RKO (cell line): ENCODE data around the gene ARHGEF7.
"Not testable (repeated sequence)": the region's sequence is repeated elsewhere in the genome, so short reads cannot be mapped to it uniquely, and the experiment has no call there.

ENCODE experiments used
- DNase-seq: peaks from one replicate; pipeline ENCODE4 v3.0.0-alpha.2; 2016; ENCODE audit warnings: low spot score

Gene ARHGEF7

DNA sequence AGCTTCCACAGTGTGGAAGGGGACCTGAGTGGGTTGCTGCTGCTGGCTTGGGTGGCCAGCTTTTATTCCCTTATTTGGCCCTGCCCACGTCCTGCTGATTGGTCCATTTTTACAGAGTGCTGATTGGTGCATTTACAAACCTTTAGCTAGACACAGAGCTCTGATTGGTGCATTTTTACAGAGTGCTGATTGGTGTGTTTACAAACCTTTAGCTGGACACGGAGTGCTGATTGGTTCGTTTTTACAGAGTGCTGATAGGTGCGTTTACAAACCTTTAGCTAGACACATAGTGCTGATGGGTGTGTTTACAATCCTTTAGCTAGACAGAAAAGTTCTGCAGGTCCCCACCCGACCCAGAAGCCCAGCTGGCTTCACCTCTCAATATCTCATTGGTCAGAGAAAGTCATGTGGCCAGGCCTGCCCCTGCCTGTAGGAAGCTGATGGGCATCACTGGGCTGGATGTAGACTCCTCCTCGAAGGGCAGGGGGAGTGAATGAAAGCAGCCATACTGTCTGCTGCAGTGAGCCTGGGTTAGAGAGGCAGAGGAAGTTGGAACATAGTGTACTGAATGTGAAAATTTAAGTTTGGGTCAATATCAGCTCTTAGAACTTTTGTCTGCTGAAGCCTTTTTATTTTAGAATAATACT lies 83.7 kb downstream of the ARHGEF7 start:
- DNase-seq: not testable (repeated sequence)

DNA sequence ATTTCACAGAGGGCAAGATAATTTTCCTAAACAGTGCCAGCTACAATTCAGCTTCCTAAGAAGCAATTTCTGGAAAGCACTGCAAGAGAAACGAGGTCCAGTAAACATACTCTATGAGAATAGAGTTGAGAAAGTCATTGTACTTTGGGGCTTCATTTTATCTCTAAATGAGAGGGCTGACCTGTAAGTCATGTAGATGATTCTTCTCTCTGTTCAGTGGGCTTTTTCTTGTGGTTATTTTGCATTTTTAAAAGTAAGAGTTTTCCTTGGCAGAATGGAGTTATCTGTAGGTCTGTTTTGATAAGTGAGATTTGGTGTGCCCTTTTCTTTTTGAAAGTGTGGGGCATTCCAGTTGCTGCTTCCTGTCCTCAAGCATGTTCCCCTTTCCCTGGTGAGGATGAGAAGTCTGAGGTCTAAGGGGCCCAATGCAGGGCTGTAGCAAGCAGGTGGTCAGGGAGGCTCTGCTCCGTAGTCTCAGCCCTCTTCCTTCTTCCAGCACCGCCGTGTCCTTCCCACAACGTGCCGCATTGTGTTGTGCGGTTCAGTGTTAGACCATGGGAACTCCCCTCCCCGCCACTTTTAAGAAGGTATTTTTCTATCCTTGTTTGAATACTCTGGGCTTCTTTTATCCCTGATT lies 86.3 kb downstream of the ARHGEF7 start:
- DNase-seq: no peak

DNA sequence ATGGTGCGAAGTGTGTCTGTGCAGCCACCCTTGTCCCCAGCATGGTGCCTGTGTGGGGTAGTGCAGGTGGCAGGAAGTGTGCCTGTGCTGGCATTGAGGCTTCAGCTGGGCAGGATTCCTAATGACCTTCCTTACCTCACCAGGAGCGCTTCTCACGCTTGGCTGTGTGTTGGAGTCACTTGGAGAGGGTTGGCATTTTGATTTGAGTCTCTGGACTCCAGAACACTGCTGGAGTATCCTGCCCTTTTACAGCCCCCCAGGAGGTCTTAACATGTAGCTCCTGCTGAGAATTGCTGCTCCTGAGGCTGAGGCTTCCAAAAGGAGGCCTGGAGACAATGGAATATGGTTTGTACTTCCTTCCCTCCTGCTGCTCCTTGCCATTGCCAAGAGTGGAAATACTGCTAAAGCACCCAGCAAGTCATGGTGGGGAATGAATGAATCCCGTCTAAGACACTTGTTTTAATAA lies 87.1 kb downstream of the ARHGEF7 start:
- DNase-seq: no peak

DNA sequence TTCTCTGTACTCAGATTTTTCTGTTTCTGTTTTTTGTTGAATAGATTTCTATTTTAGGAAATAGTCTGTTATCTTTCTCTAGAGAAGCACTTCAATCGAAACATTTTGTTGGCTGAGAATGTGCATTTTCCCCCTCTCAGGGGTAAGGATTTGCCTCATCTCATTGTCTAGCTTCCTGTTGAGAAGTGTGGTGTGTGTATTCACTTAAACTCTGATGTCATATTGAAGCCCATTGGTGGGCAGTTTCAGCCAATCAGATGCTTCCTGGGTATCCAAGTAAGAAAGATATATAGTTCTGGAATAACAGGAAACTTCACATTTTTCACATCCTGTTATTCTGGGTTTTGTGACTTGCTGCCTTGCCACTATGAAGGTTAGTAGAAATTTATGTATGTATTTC lies 87.6 kb downstream of the ARHGEF7 start:
- DNase-seq: peak; percentile 56

DNA sequence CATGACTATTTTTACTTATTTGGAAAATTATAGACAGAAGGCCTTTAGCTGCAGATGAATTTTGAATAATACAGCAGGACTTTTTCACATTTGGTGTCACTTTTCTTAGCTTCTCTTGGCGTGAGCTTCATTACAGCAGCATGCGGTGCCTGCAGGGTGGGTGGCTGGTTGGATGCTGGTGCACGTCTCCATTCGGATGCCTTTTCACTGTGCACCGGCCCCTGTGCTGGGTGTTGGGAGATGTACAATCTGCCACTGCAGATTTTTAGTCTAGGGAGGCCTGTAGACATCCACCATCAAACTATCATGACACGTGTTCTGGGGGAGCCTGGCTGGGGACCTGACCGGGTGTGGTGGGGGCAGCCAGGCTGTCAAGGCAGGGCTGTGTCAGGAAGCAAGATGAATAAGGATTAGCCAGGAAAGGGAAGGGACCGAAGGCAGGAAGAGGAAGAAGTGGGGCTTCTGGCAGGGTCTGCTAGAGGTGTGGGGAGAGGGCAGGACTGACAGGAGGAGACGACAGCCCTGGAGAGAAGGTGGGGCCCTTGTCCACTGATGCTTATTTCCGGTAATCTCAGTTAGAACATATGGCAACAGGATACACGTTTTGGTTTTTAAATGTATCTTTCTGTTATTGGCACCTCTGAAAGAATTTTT lies 88.8 kb downstream of the ARHGEF7 start:
- DNase-seq: no peak

DNA sequence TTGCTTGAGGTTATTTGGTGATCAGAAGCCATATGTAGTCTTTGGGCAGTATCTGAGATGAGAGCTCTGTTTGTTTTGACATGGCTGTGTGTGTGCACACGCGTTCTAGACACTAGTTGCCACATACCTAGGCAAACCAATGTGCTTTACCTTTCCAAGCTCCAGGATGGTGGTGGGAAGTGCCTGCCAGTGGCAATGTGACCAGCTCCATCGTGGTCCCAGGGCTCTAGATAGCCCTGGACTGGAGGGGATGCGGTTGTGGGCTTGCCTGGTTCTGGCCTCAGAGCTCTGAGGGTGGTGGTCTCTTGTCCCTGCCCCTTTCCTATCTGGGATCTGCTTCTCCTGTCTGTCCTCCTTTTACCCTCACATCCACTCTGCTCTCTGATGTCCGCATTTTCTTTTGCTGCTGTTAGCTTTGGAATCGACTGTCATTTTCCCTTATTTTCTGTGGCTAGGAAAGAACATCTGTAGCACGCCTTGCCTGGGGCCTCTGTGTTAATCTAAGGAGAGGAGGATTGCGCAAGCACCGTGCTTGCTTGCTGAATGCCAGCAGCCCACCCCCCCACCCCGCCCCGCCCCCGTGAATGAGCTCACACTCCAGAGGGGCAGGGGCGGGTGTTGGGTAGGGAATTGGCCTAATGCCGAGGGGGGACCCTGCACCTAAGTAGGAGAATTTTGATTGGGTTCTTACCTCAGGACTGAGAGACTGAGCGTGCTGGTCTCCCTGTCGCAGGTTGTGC lies 89.5 kb downstream of the ARHGEF7 start:
- no peak for DNase-seq

DNA sequence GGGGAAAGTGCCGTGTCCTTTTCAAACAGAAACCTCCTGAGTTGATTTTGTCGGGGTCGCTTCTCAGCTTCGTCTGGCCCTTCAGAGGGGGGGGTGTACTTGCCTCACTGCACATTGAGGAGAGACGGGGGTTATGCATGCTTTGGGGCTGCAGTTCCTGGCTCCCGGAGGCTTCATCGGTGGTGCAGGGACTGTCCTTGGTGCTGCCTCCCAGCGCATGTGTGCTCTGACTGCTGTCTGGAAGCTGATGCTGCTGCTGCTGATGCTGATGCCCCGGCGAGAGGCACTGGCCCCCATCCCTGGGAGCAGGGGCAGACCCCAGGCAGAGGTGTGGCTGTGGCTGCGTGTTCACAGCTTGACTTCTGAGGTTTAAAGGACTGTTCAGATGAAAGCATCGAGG lies 91.0 kb downstream of the ARHGEF7 start:
- DNase-seq: no peak

DNA sequence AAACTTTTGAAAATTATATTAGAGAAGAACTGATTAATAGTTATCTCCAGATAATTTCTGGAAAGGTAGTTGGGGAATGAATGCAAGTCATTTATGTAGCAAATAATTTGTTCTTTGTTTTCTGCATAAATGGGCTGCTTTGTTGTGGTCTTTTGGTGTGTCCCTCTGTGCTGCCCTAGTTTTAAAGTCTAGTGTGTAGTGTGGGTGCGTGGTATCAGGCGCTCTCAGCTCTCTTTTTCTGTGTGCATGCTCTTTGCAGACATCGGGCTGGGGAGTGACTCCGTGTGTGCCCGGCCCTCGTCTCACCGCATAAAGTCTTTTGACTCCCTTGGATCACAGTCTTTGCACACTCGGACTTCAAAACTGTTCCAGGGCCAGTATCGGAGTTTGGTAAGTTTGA lies 94.5 kb downstream of the ARHGEF7 start:
- no peak for DNase-seq

DNA sequence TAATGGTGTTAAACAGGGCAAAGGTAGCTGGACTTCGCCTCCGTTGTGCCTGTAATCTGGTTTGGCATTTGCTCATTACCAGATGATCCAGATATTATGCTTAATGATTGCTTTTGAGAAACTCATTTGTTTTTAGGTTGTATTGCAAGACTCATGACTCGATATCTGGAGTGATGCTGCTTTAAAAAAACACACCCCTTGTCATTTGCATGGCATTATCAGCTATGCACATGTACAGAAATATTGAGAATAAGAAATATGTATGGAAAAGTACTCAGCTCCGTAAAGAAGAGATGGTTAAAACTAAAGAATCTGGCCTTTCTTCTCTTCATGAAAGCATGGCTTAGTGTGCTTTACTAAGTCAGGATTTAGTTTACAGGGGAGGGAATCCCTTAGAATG lies 95.0 kb downstream of the ARHGEF7 start:
- DNase-seq: no peak

DNA sequence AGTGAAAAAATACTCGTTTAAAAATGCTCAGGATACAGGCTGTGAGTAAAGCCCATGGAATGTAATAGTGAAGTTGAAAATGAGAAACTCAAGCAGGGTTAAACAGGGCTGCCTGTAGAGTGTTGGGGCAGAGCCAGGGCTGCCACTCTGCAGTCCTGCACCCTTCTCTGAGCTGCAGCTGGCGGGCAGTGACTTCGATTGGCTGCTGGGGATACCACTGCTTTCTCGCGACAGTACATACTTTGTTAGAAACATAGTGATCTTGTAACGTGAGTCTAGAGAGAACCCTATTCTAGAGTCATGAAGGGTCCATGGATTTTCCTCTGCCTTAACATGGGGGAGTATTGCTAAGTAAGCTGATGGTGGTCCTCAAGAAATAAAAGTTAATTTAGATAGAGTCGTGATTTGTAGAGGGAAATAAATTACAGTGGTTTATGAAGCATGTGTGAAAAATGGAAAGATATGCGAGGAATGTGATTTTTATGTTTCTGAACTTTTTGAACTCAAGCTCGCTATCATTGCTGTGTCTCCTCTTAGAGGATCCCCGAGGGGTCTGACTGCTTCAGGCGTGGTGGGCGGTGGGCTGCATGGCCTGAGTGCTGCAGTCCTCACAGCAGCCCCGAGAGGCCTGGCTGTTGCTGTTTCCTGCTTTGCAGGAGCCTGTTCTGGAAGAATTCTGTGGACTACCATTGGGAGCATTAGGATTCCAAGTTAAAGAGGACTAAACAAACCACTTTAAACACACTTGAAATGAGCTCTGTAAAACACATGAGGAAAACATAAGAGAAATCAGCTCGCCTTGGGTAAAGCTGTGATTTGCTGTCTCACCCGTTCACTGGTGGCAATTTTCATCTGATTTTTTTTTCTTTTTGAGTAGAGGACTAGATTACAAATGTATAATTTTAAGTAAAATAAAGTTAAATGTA lies 95.7 kb downstream of the ARHGEF7 start:
- DNase-seq: no peak

DNA sequence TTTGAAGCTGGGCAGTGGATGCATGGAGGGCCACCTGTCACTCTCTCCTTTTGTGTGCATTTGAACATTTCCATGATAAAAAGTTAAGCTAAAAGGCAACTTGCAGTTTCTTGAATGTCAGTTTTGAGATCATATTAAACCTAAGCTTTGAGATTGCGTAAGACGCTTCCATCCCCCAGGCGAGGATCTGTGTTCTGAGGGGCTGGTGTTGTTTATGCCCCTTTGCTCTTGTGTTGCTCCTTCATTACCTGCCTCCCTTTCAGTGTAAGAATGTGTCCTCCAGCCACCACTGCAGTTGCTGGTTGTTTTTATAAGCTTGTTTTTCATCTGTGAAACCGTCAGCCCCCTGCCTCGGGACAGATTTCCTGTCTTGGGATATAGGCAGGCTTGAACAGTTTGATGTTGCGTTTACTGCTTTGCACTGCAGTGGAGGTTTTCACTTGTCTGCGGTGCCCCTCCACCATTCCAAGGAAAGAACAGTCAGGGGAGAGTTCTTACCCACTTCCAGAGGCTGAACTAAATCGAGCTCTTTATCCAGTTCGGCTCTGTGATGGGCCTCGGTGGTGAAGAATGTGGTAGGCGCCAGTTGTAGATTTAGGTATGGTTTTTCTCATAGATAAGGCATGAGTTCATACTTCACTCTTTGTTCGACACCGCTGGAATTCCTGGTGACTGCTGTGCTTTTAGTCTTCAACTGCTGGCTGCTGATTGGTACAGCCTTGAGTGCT lies 96.8 kb downstream of the ARHGEF7 start:
- no peak for DNase-seq

DNA sequence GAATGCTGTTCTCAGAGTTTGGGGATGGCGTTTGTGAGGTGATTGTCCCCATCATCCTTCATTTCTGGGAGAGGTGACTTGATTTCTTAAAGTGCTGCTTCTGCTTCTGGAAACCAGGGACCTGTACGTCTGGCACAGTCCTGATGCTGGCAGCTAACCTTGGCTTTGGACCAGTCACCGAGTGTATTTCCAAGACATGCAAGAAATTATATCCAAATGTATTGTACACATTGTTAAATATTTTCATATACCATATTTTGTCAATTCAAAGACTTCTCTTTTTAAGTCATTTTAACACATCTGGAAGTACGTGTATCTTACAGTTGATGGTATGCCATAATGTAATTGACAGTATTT lies 97.4 kb downstream of the ARHGEF7 start:
- no peak for DNase-seq

DNA sequence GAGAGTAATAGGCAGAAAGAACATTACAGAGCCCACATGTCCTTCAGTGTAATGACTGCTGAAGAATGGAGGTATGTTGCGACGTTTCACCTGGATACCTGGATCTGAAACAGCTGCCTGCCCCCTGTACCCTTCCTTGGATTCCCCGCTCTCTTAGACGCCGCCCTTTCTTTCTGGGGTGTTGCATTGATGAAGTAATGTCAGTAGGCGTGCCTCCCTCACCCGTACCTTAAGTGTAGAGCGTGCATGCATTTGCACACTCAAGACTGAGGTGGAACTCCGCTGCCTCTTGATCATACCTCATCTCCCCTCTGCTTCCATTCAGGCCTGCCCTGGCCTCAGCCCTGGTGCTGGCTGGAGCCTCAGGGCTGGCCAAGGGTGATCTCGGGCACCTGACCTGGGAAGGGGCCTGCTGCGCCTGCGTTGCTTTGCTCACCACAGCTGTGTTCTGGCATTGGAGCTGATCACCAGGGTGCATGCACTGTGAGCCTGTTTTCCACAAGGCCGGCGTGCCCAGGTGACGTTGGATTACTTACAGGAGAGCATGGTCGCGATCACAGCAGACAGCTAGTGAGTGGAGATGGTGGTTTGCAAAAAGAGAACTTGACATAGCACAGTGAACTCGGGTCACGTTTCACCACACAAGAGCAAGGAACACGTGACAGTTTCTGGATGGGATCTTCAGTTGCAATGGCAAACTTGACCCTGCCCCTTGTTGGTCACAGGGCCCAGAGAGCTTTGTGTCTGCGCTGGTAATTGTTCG lies 99.0 kb downstream of the ARHGEF7 start:
- DNase-seq: no peak

DNA sequence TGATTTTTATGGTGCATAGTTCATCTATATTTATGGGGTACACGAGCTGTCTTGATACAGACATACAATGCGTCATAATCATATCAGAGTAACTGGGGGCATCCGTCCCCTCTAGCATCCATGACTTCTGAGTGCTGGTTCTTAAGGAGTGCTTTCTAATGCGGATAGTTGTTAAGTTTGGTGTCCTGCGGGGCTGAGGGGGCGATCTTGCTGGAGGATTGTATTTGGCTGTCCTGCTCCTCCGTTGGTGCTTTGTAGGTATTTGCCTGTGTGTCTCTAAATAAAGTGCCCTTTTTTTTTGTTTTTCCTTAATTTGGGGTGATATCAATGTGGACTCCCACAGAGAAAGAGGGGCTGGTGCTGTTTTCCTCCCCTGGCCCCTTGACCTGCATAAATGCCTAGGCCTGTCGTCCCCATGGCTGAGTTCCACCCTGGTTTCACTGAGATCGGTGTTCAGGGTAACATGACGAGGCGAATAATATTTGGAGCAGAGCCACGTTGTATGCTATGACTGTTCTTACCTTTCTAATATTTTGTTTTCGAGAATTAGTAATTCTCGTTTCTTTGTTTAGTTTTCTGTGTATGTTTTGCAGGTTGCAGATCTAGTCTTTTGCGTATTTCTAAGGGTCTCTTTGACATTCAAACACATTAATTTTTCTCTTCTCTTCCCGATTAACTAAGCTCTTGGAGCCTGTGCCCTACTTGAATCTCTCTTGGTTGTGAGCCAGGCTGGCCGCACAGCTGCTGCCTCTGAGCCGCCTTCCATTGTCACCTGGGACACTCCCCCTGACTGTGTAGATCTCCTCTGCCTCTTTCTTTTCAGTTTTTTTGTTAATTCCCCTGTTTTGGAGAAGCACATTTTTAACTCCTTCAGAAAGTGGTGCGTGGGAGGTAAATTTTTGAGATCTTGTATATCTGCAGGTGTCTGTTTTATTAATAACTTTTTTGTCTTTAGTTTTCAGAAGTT lies 100.3 kb downstream of the ARHGEF7 start:
- no peak for DNase-seq

DNA sequence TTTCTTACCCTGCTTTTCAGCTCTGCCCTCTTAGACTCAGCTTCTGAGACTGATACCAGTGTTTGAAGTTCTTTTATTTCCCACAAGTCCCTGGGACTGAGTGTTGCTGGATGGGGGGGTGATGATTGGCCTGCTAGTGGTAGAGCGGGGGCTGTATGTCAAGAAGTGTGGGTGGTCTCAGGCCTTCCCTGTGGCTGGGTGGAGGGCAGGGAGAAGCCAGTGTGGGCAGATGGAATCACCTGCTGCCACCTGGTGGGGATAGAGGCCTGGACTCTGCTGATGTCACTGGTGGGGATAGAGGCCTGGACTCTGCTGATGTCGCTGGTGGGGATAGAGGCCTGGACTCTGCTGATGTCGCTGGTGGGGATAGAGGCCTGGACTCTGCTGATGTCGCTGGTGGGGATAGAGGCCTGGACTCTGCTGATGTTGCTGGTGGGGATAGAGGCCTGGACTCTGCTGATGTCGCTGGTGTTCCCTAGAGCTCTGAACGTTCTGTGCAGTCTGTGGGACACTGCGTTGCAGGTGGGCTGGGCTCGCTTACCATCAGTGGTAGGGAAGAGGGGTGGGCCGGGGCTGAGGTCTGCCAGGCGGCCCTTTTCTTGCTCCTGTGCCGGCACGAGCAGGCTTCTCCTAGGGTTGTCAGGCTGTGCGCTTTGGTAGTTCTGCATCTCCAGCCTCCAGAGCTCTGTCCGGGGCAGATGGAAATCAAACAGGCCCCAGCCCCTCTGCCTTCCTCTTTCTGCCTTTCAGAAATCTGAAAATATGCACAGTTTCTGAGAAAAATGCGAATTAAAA lies 101.3 kb downstream of the ARHGEF7 start:
- DNase-seq: peak; percentile 23

DNA sequence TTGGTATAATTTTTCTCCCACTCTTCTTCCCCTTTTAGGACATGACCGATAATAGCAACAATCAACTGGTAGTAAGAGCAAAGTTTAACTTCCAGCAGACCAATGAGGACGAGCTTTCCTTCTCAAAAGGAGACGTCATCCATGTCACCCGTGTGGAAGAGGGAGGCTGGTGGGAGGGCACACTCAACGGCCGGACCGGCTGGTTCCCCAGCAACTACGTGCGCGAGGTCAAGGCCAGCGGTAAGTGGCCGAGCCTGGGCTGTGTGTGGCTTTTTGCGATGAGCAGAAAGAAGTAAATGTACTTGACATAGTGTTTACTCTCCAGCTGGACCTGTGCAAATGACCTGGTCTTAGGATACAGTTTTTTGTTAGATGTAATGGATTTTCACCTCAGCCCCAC lies 102.5 kb downstream of the ARHGEF7 start:
- DNase-seq: no peak

DNA sequence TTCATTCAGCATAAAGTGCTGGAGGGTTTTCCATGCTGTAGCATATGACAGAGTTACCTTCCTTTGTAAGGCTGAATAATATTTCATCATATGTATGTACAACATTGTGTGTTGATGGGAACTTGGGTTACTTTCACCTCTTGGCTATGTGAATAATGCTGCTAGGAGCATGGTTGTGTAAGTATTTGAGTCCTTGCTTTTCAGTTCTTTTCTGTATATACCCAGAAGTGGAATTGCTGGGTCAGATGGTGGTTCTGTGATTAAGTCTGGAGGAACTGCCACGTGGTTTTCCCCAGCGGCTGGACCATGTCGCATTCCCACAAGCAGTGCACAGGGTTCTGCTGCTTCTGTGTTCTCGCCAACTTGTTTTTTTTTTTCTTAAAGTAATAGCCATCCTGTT lies 104.2 kb downstream of the ARHGEF7 start:
- no peak for DNase-seq

DNA sequence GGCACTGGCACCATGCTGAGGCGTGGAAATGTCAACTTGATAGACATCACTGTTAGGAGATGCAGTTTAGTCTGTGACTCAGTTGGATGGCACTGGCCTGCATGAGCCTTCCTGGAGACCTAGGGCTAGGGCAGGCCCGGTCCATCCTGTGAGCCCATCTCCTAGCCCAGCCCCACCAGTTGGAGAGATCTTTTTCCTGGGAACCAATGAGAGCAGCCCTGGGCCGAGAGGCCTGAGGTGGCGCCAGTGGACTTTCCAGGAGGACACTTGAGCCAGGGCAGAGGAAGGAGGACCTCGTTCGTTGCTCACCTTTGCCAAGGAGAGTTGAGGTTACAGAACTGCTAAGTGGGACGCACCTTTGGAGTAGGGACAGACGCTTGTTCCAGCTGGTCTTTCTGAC lies 104.8 kb downstream of the ARHGEF7 start:
- no peak for DNase-seq
